Astrocyte (in vitro differentiated cells and primary cell): ENCODE results near the gene ADGRA3. TPM values are rescaled to one million over a fixed set of nuclear protein-coding genes. Genes with fewer than 3 reads are reported as not detected.

Experiments used
- DNase-seq: peaks from one replicate; pipeline ENCODE4 v3.0.0-alpha.2; 2010; ENCODE audit warnings: low read depth
- FAIRE-seq: peaks from 2 replicates; lab custom pipeline; 2011; peaks lifted over from hg19 to GRCh38; lab: Jason Lieb, UNC
- H2AFZ ChIP-seq: 2 replicates; pipeline ENCODE4 v1.6.0; 2012; ENCODE audit warnings: low read depth, low read length, inconsistent platforms
- H3K27ac ChIP-seq: 2 replicates; pipeline ENCODE4 v1.5.1; 2011; ENCODE audit warnings: low read depth, low read length, inconsistent platforms
- H3K27me3 ChIP-seq: 2 replicates; pipeline ENCODE4 v1.6.0; 2011; ENCODE audit warnings: low read length, inconsistent platforms; ENCODE audit not compliant: insufficient read depth
- H3K36me3 ChIP-seq: 2 replicates; pipeline ENCODE4 v1.5.1; 2011; ENCODE audit warnings: low read length, inconsistent platforms; ENCODE audit not compliant: insufficient read depth
- H3K4me1 ChIP-seq: 2 replicates; pipeline ENCODE4 v1.5.1; 2011; ENCODE audit warnings: low read length, inconsistent platforms; ENCODE audit not compliant: insufficient read depth
- H3K4me2 ChIP-seq: 2 replicates; pipeline ENCODE4 v1.6.0; 2012; ENCODE audit warnings: low read length, inconsistent platforms
- H3K4me3 ChIP-seq: 2 replicates; pipeline ENCODE4 v1.5.1; 2011; ENCODE audit warnings: low read depth, mild to moderate bottlenecking, low read length, inconsistent platforms; ENCODE audit not compliant: insufficient read depth
- H3K79me2 ChIP-seq: 2 replicates; pipeline ENCODE4 v1.6.0; 2012; ENCODE audit warnings: mild to moderate bottlenecking, low read length, inconsistent platforms; ENCODE audit not compliant: insufficient read depth
- H3K9ac ChIP-seq: 2 replicates; pipeline ENCODE4 v1.6.0; 2012; ENCODE audit warnings: mild to moderate bottlenecking, low read length, inconsistent platforms
- H3K9me3 ChIP-seq: 2 replicates; pipeline ENCODE4 v1.5.1; 2012; ENCODE audit warnings: low read depth, mild to moderate bottlenecking, low read length, inconsistent platforms; ENCODE audit not compliant: insufficient read depth
- H4K20me1 ChIP-seq: 2 replicates; pipeline ENCODE4 v1.6.0; 2012; ENCODE audit warnings: low read length, inconsistent platforms; ENCODE audit not compliant: insufficient read depth
- H3K27ac Mint-ChIP-seq: one replicate; pipeline ENCODE4 v1.8.0; 2021; ENCODE audit warnings: mild to moderate bottlenecking, mixed read lengths; ENCODE audit not compliant: unreplicated experiment
- H3K27me3 Mint-ChIP-seq: one replicate; pipeline ENCODE4 v1.8.0; 2021; ENCODE audit warnings: low read depth, mixed read lengths; ENCODE audit not compliant: unreplicated experiment
- H3K36me3 Mint-ChIP-seq: one replicate; pipeline ENCODE4 v1.8.0; 2021; ENCODE audit warnings: low read depth, mixed read lengths; ENCODE audit not compliant: unreplicated experiment
- H3K4me1 Mint-ChIP-seq: one replicate; pipeline ENCODE4 v1.8.0; 2021; ENCODE audit warnings: low read depth, mixed read lengths; ENCODE audit not compliant: unreplicated experiment
- H3K4me3 Mint-ChIP-seq: one replicate; pipeline ENCODE4 v1.8.0; 2021; ENCODE audit warnings: mild to moderate bottlenecking, moderate library complexity, mixed read lengths; ENCODE audit not compliant: unreplicated experiment
- H3K9me3 Mint-ChIP-seq: one replicate; pipeline ENCODE4 v1.8.0; 2021; ENCODE audit warnings: mild to moderate bottlenecking, mixed read lengths; ENCODE audit not compliant: unreplicated experiment
- EZH2 ChIP-seq: IDR thresholded peaks from 2 replicates; pipeline ENCODE4 v1.6.1; 2012; ENCODE audit warnings: mild to moderate bottlenecking, low read length, inconsistent platforms; ENCODE audit not compliant: insufficient read depth
- total RNA-seq: library from RNA; stranded (reverse); gene quantifications from 2 replicates; pipeline ENCODE4 v1.2.1, GENCODE V29; 2021
- TF ChIP-seq, protein P1 (sequence below): IDR thresholded peaks from 2 replicates; pipeline ENCODE4 v1.5.1; 2011; ENCODE audit warnings: low read depth, mild to moderate bottlenecking, inconsistent platforms, low read length, moderate library complexity; ENCODE audit not compliant: insufficient read depth

Gene ADGRA3
- total RNA-seq, 1 donor from 2014 or later, result 27.3 TPM

DNA sequence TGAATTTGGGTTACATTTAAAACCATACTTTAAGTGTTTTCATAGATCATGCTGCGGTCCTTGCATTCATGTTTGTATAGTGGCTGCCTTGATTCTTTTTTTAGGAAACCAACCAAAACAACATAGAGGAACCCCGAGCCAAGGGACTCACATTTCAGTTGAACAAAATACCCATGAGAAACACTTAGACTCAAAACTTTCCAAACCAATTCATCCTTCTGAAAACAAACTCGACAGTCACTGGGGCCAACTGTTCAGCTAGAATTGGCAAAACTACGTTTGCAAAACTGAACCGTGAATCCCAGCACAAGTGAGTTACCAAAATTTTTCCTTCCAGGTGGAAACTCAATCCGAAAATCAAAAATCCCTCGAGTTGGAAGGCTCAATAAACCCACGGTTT lies 1.4 kb downstream of the ADGRA3 start:
- H2AFZ ChIP-seq, result no peak overlapping the region
- peak overlapping the region; percentile 85 for H3K9ac ChIP-seq
- DNase-seq, result peak; percentile 35
- H3K4me2 ChIP-seq, result peak overlapping the region; percentile 87
- Mint-ChIP-seq H3K27ac (no peak overlapping the region), H3K9me3 (peaks cover 2% of the 10 kb centered on the region), H3K27me3 (no peaks in the 10 kb centered on the region), H3K36me3 (no peaks in the 10 kb centered on the region), H3K4me3 (peak overlapping the region; percentile 98), H3K4me1 (peaks cover 8% of the 10 kb centered on the region)
- no peak for TF ChIP-seq EZH2
- TF ChIP-seq, protein P1, sequence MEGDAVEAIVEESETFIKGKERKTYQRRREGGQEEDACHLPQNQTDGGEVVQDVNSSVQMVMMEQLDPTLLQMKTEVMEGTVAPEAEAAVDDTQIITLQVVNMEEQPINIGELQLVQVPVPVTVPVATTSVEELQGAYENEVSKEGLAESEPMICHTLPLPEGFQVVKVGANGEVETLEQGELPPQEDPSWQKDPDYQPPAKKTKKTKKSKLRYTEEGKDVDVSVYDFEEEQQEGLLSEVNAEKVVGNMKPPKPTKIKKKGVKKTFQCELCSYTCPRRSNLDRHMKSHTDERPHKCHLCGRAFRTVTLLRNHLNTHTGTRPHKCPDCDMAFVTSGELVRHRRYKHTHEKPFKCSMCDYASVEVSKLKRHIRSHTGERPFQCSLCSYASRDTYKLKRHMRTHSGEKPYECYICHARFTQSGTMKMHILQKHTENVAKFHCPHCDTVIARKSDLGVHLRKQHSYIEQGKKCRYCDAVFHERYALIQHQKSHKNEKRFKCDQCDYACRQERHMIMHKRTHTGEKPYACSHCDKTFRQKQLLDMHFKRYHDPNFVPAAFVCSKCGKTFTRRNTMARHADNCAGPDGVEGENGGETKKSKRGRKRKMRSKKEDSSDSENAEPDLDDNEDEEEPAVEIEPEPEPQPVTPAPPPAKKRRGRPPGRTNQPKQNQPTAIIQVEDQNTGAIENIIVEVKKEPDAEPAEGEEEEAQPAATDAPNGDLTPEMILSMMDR, result no peak
- no peaks in the 10 kb centered on the region for H3K27me3 ChIP-seq
- peak overlapping the region; percentile 90 for H3K4me3 ChIP-seq
- FAIRE-seq, result no peak
- H4K20me1 ChIP-seq, result peaks cover 38% of the 10 kb centered on the region
- peaks cover 11% of the 10 kb centered on the region for H3K4me1 ChIP-seq
- H3K36me3 ChIP-seq, result no peaks in the 10 kb centered on the region
- H3K79me2 ChIP-seq, result peaks cover 42% of the 10 kb centered on the region
- no peaks in the 10 kb centered on the region for H3K9me3 ChIP-seq
- H3K27ac ChIP-seq, result peak overlapping the region; percentile 84

DNA sequence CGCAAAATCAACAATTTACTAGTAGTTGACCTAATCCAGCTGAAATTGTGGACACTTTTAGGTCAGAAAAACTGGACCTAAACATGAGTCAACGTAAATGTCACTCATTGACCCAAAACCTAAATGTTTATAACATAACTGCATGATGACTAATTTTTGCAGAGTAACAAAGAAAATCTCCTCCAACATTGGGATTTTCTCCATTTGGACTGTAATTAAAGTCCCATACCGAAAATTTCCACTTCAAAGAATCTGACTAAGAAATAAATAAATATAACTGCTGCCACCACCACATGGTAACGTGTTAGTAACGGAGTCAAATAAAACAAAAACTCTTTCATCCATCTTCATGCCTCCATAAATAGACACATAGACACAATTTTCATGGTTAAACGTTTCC lies 1.9 kb downstream of the ADGRA3 start:
- DNase-seq (peak; percentile 86), FAIRE-seq (peak; percentile 56)
- Histone ChIP-seq H3K27ac (peak overlapping the region; percentile 84), H3K9me3 (no peaks in the 10 kb centered on the region), H3K4me3 (peak overlapping the region; percentile 90), H3K9ac (peak overlapping the region; percentile 85), H3K4me2 (peak overlapping the region; percentile 87), H3K79me2 (peaks cover 46% of the 10 kb centered on the region), H3K36me3 (no peaks in the 10 kb centered on the region), H3K4me1 (peaks cover 11% of the 10 kb centered on the region), H2AFZ (no peak overlapping the region), H3K27me3 (no peaks in the 10 kb centered on the region), H4K20me1 (peaks cover 38% of the 10 kb centered on the region)
- Mint-ChIP-seq H3K9me3 (peaks cover 2% of the 10 kb centered on the region), H3K27me3 (no peaks in the 10 kb centered on the region), H3K27ac (no peak overlapping the region), H3K4me1 (peaks cover 8% of the 10 kb centered on the region), H3K4me3 (peak overlapping the region; percentile 98), H3K36me3 (no peaks in the 10 kb centered on the region)
- TF ChIP-seq, protein P1, result no peak
- TF ChIP-seq EZH2, result no peak

DNA sequence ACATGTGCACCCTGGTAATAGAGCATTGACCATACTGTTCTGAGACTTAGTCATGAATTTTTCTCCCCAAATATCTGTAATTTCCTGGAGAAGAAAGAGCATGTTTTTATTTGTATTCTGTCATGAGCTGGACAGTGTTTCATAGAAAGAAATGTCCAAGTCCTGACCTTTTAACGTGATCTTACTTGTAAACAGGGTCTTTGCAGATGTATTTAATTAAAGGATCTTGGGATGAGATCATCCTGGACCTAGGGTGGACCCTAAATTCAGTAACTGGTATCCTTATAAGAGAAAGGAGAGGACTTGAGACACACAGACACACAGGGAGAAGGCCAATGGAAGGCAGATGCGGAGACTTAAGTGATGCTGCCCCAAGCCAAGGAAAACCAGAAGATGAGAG lies 3.6 kb downstream of the ADGRA3 start:
- H3K9me3 Mint-ChIP-seq, result peaks cover 2% of the 10 kb centered on the region
- H3K4me3 Mint-ChIP-seq, result no peak overlapping the region
- TF ChIP-seq EZH2, result no peak
- TF ChIP-seq, protein P1, result no peak

More for the DNA sequence above, 3.6 kb downstream of the ADGRA3 start:
- peaks cover 10% of the 10 kb centered on the region for H3K4me1 Mint-ChIP-seq
- Histone ChIP-seq H3K27me3 (no peaks in the 10 kb centered on the region), H3K4me3 (no peak overlapping the region), H3K27ac (no peak overlapping the region), H3K9ac (no peak overlapping the region), H3K4me1 (peaks cover 15% of the 10 kb centered on the region), H2AFZ (no peak overlapping the region), H3K79me2 (peaks cover 63% of the 10 kb centered on the region), H3K4me2 (peak overlapping the region; percentile 18), H3K9me3 (no peaks in the 10 kb centered on the region), H3K36me3 (no peaks in the 10 kb centered on the region), H4K20me1 (peaks cover 55% of the 10 kb centered on the region)
- H3K27ac Mint-ChIP-seq, result no peak overlapping the region
- peaks cover 4% of the 10 kb centered on the region for H3K36me3 Mint-ChIP-seq
- no peaks in the 10 kb centered on the region for H3K27me3 Mint-ChIP-seq
- no peak for FAIRE-seq
- no peak for DNase-seq
